GM18867 (cell line): ENCODE results near the gene LEMD1.
"Not testable (repeated sequence)": the region's sequence is repeated elsewhere in the genome, so short reads cannot be mapped to it uniquely, and the experiment has no call there.

Source experiments
- ATAC-seq: cut with Tn5 transposase; IDR thresholded peaks from one replicate; pipeline ENCODE4 v1.9.1; 2021; ENCODE audit warnings: mild to moderate bottlenecking, moderate library complexity; ENCODE audit not compliant: unreplicated experiment

LEMD1 gene

GRCh38 chr1:205382561-205382960 is 39.3 kb downstream of the LEMD1 start:
- no peak for ATAC-seq

- ATAC-seq: no peak
These were observed 40.6 kb downstream of the LEMD1 start for GRCh38 chr1:205381305-205381704.

- no peak for ATAC-seq
These were observed 41.0 kb downstream of the LEMD1 start for GRCh38 chr1:205380882-205381281.

- ATAC-seq: no peak
These were observed 42.8 kb downstream of the LEMD1 start for GRCh38 chr1:205379056-205379455.

- no peak for ATAC-seq
These were observed 44.5 kb downstream of the LEMD1 start for GRCh38 chr1:205377355-205377754.

GRCh38 chr1:205376739-205377138 is 45.1 kb downstream of the LEMD1 start:
- ATAC-seq: no peak

GRCh38 chr1:205375835-205376545 is 45.9 kb downstream of the LEMD1 start:
- no peak for ATAC-seq

- no peak for ATAC-seq
These were observed 47.4 kb downstream of the LEMD1 start for GRCh38 chr1:205374210-205375078.

GRCh38 chr1:205373798-205374175 is 48.1 kb downstream of the LEMD1 start:
- ATAC-seq: no peak

GRCh38 chr1:205373022-205373797 is 48.6 kb downstream of the LEMD1 start:
- ATAC-seq: no peak

- ATAC-seq: no peak
These were observed 49.8 kb downstream of the LEMD1 start for GRCh38 chr1:205371871-205372660.

GRCh38 chr1:205370780-205371179 is 51.1 kb downstream of the LEMD1 start:
- no peak for ATAC-seq

GRCh38 chr1:205369701-205370123 is 52.1 kb downstream of the LEMD1 start:
- ATAC-seq: no peak

GRCh38 chr1:205368478-205368877 is 53.4 kb downstream of the LEMD1 start:
- no peak for ATAC-seq

GRCh38 chr1:205365945-205366463 is 55.9 kb downstream of the LEMD1 start:
- no peak for ATAC-seq

- not testable (repeated sequence) for ATAC-seq
These were observed 56.8 kb downstream of the LEMD1 start for GRCh38 chr1:205365086-205365485.

- ATAC-seq: no peak
These were observed 61.0 kb downstream of the LEMD1 start for GRCh38 chr1:205360891-205361290.

- ATAC-seq: no peak
These were observed 61.9 kb downstream of the LEMD1 start for GRCh38 chr1:205359771-205360565.

GRCh38 chr1:205358579-205358978 is 63.3 kb downstream of the LEMD1 start:
- no peak for ATAC-seq

- ATAC-seq: no peak
These were observed 64.3 kb downstream of the LEMD1 start for GRCh38 chr1:205357567-205357966.
